ENCODE measurements around the gene ARFGEF2. TPM values are rescaled to one million over a fixed set of nuclear protein-coding genes. Genes with fewer than 3 reads are reported as not detected.

ARFGEF2 gene
- total RNA-seq, 4 donors from 2014 or later = 25.6 to 41.0 (median 33.5) TPM

GRCh38 chr20:48892049-48892470 is 29.5 kb upstream of the ARFGEF2 start:
- TF ChIP-seq POLR2A (IDR thresholded peaks at IDR 0.05) (no peak), CTCF (IDR thresholded peaks at IDR 0.05 in 4 of 5, conservative IDR thresholded peaks at IDR 0.05 in 1 of 5) (no peak)

GRCh38 chr20:48892891-48893290 is 28.6 kb upstream of the ARFGEF2 start:
- ATAC-seq = peak; percentile 87 to 90
- peak; percentile 75 to 91 for DNase-seq
- Histone ChIP-seq H3K4me3 (no peak overlapping the region), H3K4me1 (peaks cover 4 to 16% of the 10 kb centered on the region in 2 donors), H3K27ac (peak overlapping the region; percentile 68 to 87 (median 80)), H3K36me3 (no peaks in the 10 kb centered on the region), H3K9me3 (no peaks in the 10 kb centered on the region), H3K27me3 (no peaks in the 10 kb centered on the region)
- intact Hi-C loops (cut with DNase I; ENCODE audit: low total_unique reads) (loop anchor here (2.0 kb wide), 2 partner anchors 38 to 64 kb away; no protein-coding TSS in a partner anchor), in situ Hi-C loops (cut with MboI; ENCODE audit: low sequenced_read_pairs in 4 of 4) (no loop called here)
- no peak for TF ChIP-seq CTCF (IDR thresholded peaks at IDR 0.05 in 4 of 5, conservative IDR thresholded peaks at IDR 0.05 in 1 of 5)
- no peak for TF ChIP-seq POLR2A (IDR thresholded peaks at IDR 0.05)

More at GRCh38 chr20:48892049-48892470, 29.5 kb upstream of the ARFGEF2 start:
- in situ Hi-C loops (cut with MboI; ENCODE audit: low sequenced_read_pairs in 4 of 4) = no loop called here
- H3K27me3 ChIP-seq = no peaks in the 10 kb centered on the region
- intact Hi-C loops (cut with DNase I; ENCODE audit: low total_unique reads) = loop anchor here (2.0 kb wide), 2 partner anchors 37 to 63 kb away; no protein-coding TSS in a partner anchor
- H3K4me3 ChIP-seq = no peak overlapping the region
- H3K4me1 ChIP-seq = peaks cover 0 to 12% of the 10 kb centered on the region in 2 donors
- no peaks in the 10 kb centered on the region for H3K36me3 ChIP-seq
- no peak for DNase-seq
- H3K27ac ChIP-seq = peak overlapping the region; percentile 68 to 87 (median 80)
- no peak for ATAC-seq
- H3K9me3 ChIP-seq = no peaks in the 10 kb centered on the region

GRCh38 chr20:48893374-48893773 is 28.1 kb upstream of the ARFGEF2 start:
- H3K4me1 ChIP-seq = peaks cover 4 to 16% of the 10 kb centered on the region in 2 donors
- H3K9me3 ChIP-seq = no peaks in the 10 kb centered on the region
- H3K27me3 ChIP-seq = no peaks in the 10 kb centered on the region
- ATAC-seq = peak in 1 of 2 donors; percentile 34
- no peak overlapping the region for H3K4me3 ChIP-seq
- in situ Hi-C loops (cut with MboI; ENCODE audit: low sequenced_read_pairs in 4 of 4) (no loop called here), intact Hi-C loops (cut with DNase I; ENCODE audit: low total_unique reads) (loop anchor here (2.0 kb wide), 2 partner anchors 39 to 65 kb away; no protein-coding TSS in a partner anchor)
- no peak for DNase-seq
- TF ChIP-seq CTCF (IDR thresholded peaks at IDR 0.05 in 4 of 5, conservative IDR thresholded peaks at IDR 0.05 in 1 of 5) (no peak), POLR2A (IDR thresholded peaks at IDR 0.05) (no peak)
- H3K27ac ChIP-seq = peak overlapping the region; percentile 68 to 87 (median 80)
- H3K36me3 ChIP-seq = no peaks in the 10 kb centered on the region

- ATAC-seq = peak; percentile 89 to 94
- intact Hi-C loops (cut with DNase I; ENCODE audit: low total_unique reads) = no loop called here
These were observed 24.1 kb upstream of the ARFGEF2 start for GRCh38 chr20:48897305-48898010.

More at GRCh38 chr20:48897305-48898010, 24.1 kb upstream of the ARFGEF2 start:
- in situ Hi-C loops (cut with MboI; ENCODE audit: low sequenced_read_pairs in 4 of 4) = no loop called here
- no peaks in the 10 kb centered on the region for H3K9me3 ChIP-seq
- H3K27me3 ChIP-seq = no peaks in the 10 kb centered on the region
- peak; percentile 39 to 43 for TF ChIP-seq POLR2A (IDR thresholded peaks at IDR 0.05)
- no peak for TF ChIP-seq CTCF (IDR thresholded peaks at IDR 0.05 in 4 of 5, conservative IDR thresholded peaks at IDR 0.05 in 1 of 5)
- H3K36me3 ChIP-seq = no peaks in the 10 kb centered on the region
- peak in 1 of 2 donors; percentile 61 for DNase-seq
- peak overlapping the region; percentile 75 to 85 (median 82) for H3K27ac ChIP-seq
- no peak overlapping the region for H3K4me3 ChIP-seq
- H3K4me1 ChIP-seq = peaks cover 4 to 11% of the 10 kb centered on the region in 2 donors

All from gastrocnemius medialis (tissue), 4 donors.